ENCODE measurements around the gene ABCB11. TPM values are rescaled to one million over a fixed set of nuclear protein-coding genes. Genes with fewer than 3 reads are reported as not detected.
"Not testable (repeated sequence)": the region's sequence is repeated elsewhere in the genome, so short reads cannot be mapped to it uniquely, and the experiment has no call there.

ABCB11 gene
- total and polyA plus RNA-seq, 4 donors = 18.3 to 74.3 (median 38.3) TPM

DNA sequence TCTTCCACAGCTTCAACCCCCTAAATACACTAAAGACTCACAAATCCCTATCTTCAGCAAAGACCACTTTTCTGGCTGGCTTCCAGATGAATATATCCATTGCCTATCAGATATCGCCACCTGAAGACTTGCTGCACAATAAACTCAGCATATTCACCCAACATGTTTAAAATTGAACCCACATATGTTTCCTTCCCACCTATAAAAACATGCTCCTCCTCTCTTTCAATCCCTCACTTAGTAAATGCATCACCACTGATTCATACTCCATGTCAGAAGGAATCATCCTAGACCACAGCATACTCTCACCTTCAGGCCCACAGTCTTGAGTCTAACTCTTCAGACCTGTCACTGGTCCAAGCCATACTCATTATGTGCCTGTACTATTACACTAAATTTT, 146.1 kb downstream of the ABCB11 start:
- no peak overlapping the region for H3K27ac ChIP-seq (ENCODE audit: low read depth in 1 of 2, low read length in 2 of 2)
- TF ChIP-seq NR2F2 (IDR thresholded peaks at IDR 0.05) = no peak
- no peak overlapping the region for H3K4me3 ChIP-seq (ENCODE audit: low read depth in 1 of 3, low read length in 3 of 3)
- no peak overlapping the region for H3K9ac ChIP-seq (ENCODE audit: low read depth in 1 of 2, low read length in 2 of 2)
- WGBS = 98% methylated on average over 1 of the region's 1 CpG
- no peak for DNase-seq (ENCODE audit: low spot score)
- no peaks in the 10 kb centered on the region for H3K27me3 ChIP-seq (ENCODE audit: control insufficient read depth in 4 of 4, insufficient read depth in 4 of 4, low read length in 3 of 4)
- H3K4me1 ChIP-seq (ENCODE audit: control insufficient read depth in 4 of 4, insufficient read depth in 4 of 4, low read length in 3 of 4) = peaks cover 3 to 4% (median 3%) of the 10 kb centered on the region in 4 donors
- no peaks in the 10 kb centered on the region for H3K9me3 ChIP-seq (ENCODE audit: control insufficient read depth in 4 of 4, low read length in 3 of 4)
- no peaks in the 10 kb centered on the region for H3K36me3 ChIP-seq (ENCODE audit: control insufficient read depth in 4 of 4, insufficient read depth in 3 of 4, low read depth in 1 of 4, low read length in 3 of 4)

- H3K27ac ChIP-seq (ENCODE audit: low read depth in 1 of 2, low read length in 2 of 2); DNase-seq (ENCODE audit: low spot score); H3K9ac ChIP-seq (ENCODE audit: low read depth in 1 of 2, low read length in 2 of 2); H3K4me1 ChIP-seq (ENCODE audit: control insufficient read depth in 4 of 4, insufficient read depth in 4 of 4, low read length in 3 of 4); H3K36me3 ChIP-seq (ENCODE audit: control insufficient read depth in 4 of 4, insufficient read depth in 3 of 4, low read depth in 1 of 4, low read length in 3 of 4); H3K9me3 ChIP-seq (ENCODE audit: control insufficient read depth in 4 of 4, low read length in 3 of 4); H3K4me3 ChIP-seq (ENCODE audit: low read depth in 1 of 3, low read length in 3 of 3); H3K27me3 ChIP-seq (ENCODE audit: control insufficient read depth in 4 of 4, insufficient read depth in 4 of 4, low read length in 3 of 4): not testable (repeated sequence)
- 97% methylated on average over 12 of the region's 12 CpGs for WGBS
Observed at GRCh38 chr2:168882163-168882562, 149.0 kb downstream of the ABCB11 start.

DNA sequence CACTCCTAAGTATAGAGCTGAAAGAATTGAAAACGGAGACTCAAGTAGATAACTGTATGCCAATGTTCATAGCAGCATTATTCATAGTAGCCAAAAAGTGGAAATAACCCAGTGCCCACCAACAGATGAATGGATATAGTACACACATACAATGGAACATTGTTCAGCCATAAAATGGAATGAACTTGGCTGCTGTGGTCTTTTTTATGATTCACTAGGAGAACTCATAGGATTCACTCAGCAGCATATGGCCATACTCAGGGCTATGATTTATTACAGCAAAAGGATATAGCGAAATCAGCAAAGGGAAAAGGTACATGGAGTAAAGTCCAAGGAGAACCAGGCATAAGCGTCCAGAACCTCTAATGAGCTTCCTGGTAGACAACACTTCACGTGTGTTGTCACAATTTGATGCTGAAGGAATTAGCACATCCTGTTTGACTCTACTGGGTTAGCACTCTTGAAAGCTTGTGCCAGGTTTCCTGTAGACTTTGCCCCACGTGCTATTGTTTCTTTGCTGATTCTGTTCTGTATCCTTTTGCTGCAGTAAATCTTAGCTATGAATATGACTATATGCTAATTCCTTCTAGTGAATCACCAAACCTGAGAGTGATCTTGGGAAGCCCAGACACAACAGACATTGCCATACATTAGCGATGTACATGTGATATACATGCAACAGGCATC, 156.6 kb downstream of the ABCB11 start:
- WGBS = 88% methylated on average over 6 of the region's 6 CpGs
- DNase-seq (ENCODE audit: low spot score) = no peak

More for the DNA sequence above, 156.6 kb downstream of the ABCB11 start:
- no peaks in the 10 kb centered on the region for H3K9me3 ChIP-seq (ENCODE audit: control insufficient read depth in 4 of 4, low read length in 3 of 4)
- H3K9ac ChIP-seq (ENCODE audit: low read depth in 1 of 2, low read length in 2 of 2) = no peak overlapping the region
- TF ChIP-seq ZBTB33 (IDR thresholded peaks at IDR 0.05) = no peak
- TF ChIP-seq, protein P1, sequence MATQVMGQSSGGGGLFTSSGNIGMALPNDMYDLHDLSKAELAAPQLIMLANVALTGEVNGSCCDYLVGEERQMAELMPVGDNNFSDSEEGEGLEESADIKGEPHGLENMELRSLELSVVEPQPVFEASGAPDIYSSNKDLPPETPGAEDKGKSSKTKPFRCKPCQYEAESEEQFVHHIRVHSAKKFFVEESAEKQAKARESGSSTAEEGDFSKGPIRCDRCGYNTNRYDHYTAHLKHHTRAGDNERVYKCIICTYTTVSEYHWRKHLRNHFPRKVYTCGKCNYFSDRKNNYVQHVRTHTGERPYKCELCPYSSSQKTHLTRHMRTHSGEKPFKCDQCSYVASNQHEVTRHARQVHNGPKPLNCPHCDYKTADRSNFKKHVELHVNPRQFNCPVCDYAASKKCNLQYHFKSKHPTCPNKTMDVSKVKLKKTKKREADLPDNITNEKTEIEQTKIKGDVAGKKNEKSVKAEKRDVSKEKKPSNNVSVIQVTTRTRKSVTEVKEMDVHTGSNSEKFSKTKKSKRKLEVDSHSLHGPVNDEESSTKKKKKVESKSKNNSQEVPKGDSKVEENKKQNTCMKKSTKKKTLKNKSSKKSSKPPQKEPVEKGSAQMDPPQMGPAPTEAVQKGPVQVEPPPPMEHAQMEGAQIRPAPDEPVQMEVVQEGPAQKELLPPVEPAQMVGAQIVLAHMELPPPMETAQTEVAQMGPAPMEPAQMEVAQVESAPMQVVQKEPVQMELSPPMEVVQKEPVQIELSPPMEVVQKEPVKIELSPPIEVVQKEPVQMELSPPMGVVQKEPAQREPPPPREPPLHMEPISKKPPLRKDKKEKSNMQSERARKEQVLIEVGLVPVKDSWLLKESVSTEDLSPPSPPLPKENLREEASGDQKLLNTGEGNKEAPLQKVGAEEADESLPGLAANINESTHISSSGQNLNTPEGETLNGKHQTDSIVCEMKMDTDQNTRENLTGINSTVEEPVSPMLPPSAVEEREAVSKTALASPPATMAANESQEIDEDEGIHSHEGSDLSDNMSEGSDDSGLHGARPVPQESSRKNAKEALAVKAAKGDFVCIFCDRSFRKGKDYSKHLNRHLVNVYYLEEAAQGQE (IDR thresholded peaks at IDR 0.05) = no peak
- no peak for TF ChIP-seq GABPA (IDR thresholded peaks at IDR 0.05 in 1 of 2, conservative IDR thresholded peaks at IDR 0.05 in 1 of 2)
- no peak for TF ChIP-seq RAD21 (IDR thresholded peaks at IDR 0.05)
- TF ChIP-seq RXRA (IDR thresholded peaks at IDR 0.05) = no peak
- TF ChIP-seq TAF1 (conservative IDR thresholded peaks at IDR 0.05) = no peak
- TF ChIP-seq JUND (IDR thresholded peaks at IDR 0.05) = no peak
- TF ChIP-seq NR2F2 (IDR thresholded peaks at IDR 0.05) = no peak
- TF ChIP-seq CTCF (IDR thresholded peaks at IDR 0.05; ENCODE audit: low read depth, low read length, missing input control) = no peak
- TF ChIP-seq SP1 (IDR thresholded peaks at IDR 0.05) = no peak
- TF ChIP-seq HNF4G (IDR thresholded peaks at IDR 0.05) = no peak
- TF ChIP-seq YY1 (IDR thresholded peaks at IDR 0.05) = no peak
- TF ChIP-seq, protein P2, sequence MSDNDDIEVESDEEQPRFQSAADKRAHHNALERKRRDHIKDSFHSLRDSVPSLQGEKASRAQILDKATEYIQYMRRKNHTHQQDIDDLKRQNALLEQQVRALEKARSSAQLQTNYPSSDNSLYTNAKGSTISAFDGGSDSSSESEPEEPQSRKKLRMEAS (IDR thresholded peaks at IDR 0.05) = no peak
- TF ChIP-seq, protein P3, sequence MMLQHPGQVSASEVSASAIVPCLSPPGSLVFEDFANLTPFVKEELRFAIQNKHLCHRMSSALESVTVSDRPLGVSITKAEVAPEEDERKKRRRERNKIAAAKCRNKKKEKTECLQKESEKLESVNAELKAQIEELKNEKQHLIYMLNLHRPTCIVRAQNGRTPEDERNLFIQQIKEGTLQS (IDR thresholded peaks at IDR 0.05) = no peak
- no peak for TF ChIP-seq FOXA1 (IDR thresholded peaks at IDR 0.05)
- no peak for TF ChIP-seq FOXA2 (IDR thresholded peaks at IDR 0.05)
- TF ChIP-seq HNF4A (conservative IDR thresholded peaks at IDR 0.05) = no peak
- no peak overlapping the region for H3K27ac ChIP-seq (ENCODE audit: low read depth in 1 of 2, low read length in 2 of 2)
- H3K4me1 ChIP-seq (ENCODE audit: control insufficient read depth in 4 of 4, insufficient read depth in 4 of 4, low read length in 3 of 4) = no peaks in the 10 kb centered on the region
- no peaks in the 10 kb centered on the region for H3K27me3 ChIP-seq (ENCODE audit: control insufficient read depth in 4 of 4, insufficient read depth in 4 of 4, low read length in 3 of 4)
- H3K4me3 ChIP-seq (ENCODE audit: low read depth in 1 of 3, low read length in 3 of 3) = no peak overlapping the region
- H3K36me3 ChIP-seq (ENCODE audit: control insufficient read depth in 4 of 4, insufficient read depth in 3 of 4, low read depth in 1 of 4, low read length in 3 of 4) = no peaks in the 10 kb centered on the region
